ENCODE data around the gene S100A10.

DNA sequence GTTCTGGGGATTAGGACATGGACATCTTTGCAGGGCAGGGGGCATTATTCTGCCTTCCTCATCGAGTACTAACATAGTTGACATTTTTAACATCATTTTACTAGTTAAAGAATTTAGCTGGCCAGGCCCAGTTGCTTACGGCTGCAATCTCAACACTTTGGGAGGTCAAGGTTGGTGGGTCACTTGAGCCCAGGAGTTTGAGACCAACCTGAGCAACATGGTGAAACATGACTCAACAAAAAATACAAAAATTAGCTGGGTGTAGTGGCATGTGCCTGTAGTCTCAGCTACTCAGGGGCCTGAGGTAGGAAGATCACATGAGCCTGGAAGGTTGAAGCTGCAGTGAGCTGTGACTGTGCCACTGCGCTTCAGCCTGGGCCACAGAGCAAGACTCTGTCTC is 54.5 kb downstream of the S100A10 start:
- TF ChIP-seq, protein P1, sequence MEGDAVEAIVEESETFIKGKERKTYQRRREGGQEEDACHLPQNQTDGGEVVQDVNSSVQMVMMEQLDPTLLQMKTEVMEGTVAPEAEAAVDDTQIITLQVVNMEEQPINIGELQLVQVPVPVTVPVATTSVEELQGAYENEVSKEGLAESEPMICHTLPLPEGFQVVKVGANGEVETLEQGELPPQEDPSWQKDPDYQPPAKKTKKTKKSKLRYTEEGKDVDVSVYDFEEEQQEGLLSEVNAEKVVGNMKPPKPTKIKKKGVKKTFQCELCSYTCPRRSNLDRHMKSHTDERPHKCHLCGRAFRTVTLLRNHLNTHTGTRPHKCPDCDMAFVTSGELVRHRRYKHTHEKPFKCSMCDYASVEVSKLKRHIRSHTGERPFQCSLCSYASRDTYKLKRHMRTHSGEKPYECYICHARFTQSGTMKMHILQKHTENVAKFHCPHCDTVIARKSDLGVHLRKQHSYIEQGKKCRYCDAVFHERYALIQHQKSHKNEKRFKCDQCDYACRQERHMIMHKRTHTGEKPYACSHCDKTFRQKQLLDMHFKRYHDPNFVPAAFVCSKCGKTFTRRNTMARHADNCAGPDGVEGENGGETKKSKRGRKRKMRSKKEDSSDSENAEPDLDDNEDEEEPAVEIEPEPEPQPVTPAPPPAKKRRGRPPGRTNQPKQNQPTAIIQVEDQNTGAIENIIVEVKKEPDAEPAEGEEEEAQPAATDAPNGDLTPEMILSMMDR (IDR thresholded peaks at IDR 0.05; ENCODE audit: borderline replicate concordance, extremely low read depth, low read length, poor library complexity, severe bottlenecking): no peak
- no peak for TF ChIP-seq EZH2 (IDR thresholded peaks at IDR 0.05; ENCODE audit: borderline replicate concordance, low read depth, low read length, severe bottlenecking)
